Mesenteric fat pad (tissue), 1 donor: ENCODE data around the gene SORCS2. TPM values are rescaled to one million over a fixed set of nuclear protein-coding genes. Genes with fewer than 3 reads are reported as not detected.

Experiments used
- DNase-seq: peaks from one replicate; pipeline ENCODE4 v3.0.0-alpha.2; 2020; ENCODE audit warnings: low spot score
- total RNA-seq: library from RNA; stranded (reverse); fragmentation: NEBNext Ultra II Directional; extraction: Animal tissue kit (Norgen Biotek cat#: 25700); gene quantifications from one replicate; pipeline ENCODE4 v1.2.1, GENCODE V29; 2021
- donor health status: DM: yes; HTN: yes; CAD: no.

Gene SORCS2
- total RNA-seq, 1 donor from 2014 or later, result 1.9 TPM

- DNase-seq, result no peak
Observed at GRCh38 chr4:7487998-7488671, 295.8 kb downstream of the SORCS2 start.

GRCh38 chr4:7491915-7492314, 299.6 kb downstream of the SORCS2 start:
- no peak for DNase-seq

GRCh38 chr4:7498446-7499200, 306.3 kb downstream of the SORCS2 start:
- DNase-seq, result no peak

GRCh38 chr4:7499661-7500060, 307.3 kb downstream of the SORCS2 start:
- DNase-seq, result no peak

GRCh38 chr4:7500404-7500803, 308.1 kb downstream of the SORCS2 start:
- DNase-seq, result no peak

GRCh38 chr4:7501314-7501713, 309.0 kb downstream of the SORCS2 start:
- DNase-seq, result no peak

GRCh38 chr4:7501873-7502272, 309.5 kb downstream of the SORCS2 start:
- DNase-seq, result no peak

- no peak for DNase-seq
Observed at GRCh38 chr4:7503559-7504249, 311.4 kb downstream of the SORCS2 start.

- no peak for DNase-seq
Observed at GRCh38 chr4:7505116-7505900, 313.0 kb downstream of the SORCS2 start.

- DNase-seq, result no peak
Observed at GRCh38 chr4:7506119-7506518, 313.8 kb downstream of the SORCS2 start.

- DNase-seq, result no peak
Observed at GRCh38 chr4:7506572-7506971, 314.2 kb downstream of the SORCS2 start.

GRCh38 chr4:7507381-7507780, 315.0 kb downstream of the SORCS2 start:
- no peak for DNase-seq

GRCh38 chr4:7510066-7510465, 317.7 kb downstream of the SORCS2 start:
- no peak for DNase-seq

GRCh38 chr4:7510538-7510937, 318.2 kb downstream of the SORCS2 start:
- no peak for DNase-seq

- no peak for DNase-seq
Observed at GRCh38 chr4:7511525-7511924, 319.2 kb downstream of the SORCS2 start.

- no peak for DNase-seq
Observed at GRCh38 chr4:7512428-7512827, 320.1 kb downstream of the SORCS2 start.

GRCh38 chr4:7512946-7513345, 320.6 kb downstream of the SORCS2 start:
- DNase-seq, result no peak

GRCh38 chr4:7513671-7514070, 321.3 kb downstream of the SORCS2 start:
- DNase-seq, result no peak

GRCh38 chr4:7514281-7514680, 321.9 kb downstream of the SORCS2 start:
- DNase-seq, result no peak

- no peak for DNase-seq
Observed at GRCh38 chr4:7514789-7515188, 322.5 kb downstream of the SORCS2 start.

GRCh38 chr4:7515390-7515902, 323.1 kb downstream of the SORCS2 start:
- DNase-seq, result no peak
